HG03439 (cell line): ENCODE data around the gene GBF1.
"Not testable (repeated sequence)": the region's sequence is repeated elsewhere in the genome, so short reads cannot be mapped to it uniquely, and the experiment has no call there.

ENCODE experiments used
- ATAC-seq: cut with Tn5 transposase; IDR thresholded peaks from one replicate; pipeline ENCODE4 v1.9.1; 2021; ENCODE audit warnings: mild to moderate bottlenecking, moderate library complexity; ENCODE audit not compliant: unreplicated experiment

The GBF1 gene

GRCh38 chr10:102233997-102234396 is 11.3 kb upstream of the GBF1 start:
- no peak for ATAC-seq

GRCh38 chr10:102234888-102235597 is 10.3 kb upstream of the GBF1 start:
- no peak for ATAC-seq

DNA sequence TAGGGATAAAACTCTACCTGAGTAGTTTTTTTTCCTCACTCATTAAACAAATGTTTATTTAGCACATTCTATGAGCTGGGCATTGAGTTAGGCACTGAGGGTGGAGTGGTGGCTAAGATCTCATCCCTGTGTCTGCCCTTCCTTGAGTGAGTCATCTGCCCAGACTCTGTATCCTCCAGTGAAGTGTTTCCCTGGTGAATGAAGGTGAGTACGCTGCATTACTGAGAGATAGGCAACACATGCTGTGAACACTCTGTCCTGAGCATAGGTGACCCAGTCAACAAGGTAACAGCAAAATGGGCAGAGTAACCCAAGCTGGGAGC is 9.8 kb upstream of the GBF1 start:
- no peak for ATAC-seq

DNA sequence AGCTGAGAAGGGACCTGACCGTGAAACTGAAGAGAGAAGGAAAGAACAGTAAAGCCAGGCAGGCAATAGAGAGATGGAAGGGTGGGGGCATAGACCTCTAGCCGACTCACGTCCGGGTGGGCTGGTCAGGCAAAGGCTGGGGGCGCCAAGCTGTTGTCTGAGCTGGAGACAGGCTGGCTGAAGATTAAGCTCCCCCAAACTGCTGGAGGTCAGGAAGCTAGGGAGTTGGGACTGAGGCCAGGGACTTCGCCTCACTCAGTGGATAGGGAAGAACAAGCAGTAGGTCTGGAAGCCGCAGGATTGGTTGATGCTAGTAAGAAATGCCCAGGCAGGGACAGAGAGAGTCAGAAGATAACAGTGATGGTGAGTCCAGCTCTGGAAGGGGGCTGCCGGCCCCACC is 9.3 kb upstream of the GBF1 start:
- ATAC-seq, result no peak

- ATAC-seq, result no peak
These were observed 7.5 kb upstream of the GBF1 start for GRCh38 chr10:102237711-102238252.

- ATAC-seq, result no peak
These were observed 4.8 kb upstream of the GBF1 start for GRCh38 chr10:102240467-102241031.

- ATAC-seq, result no peak
These were observed 4.3 kb upstream of the GBF1 start for GRCh38 chr10:102241032-102241443.

DNA sequence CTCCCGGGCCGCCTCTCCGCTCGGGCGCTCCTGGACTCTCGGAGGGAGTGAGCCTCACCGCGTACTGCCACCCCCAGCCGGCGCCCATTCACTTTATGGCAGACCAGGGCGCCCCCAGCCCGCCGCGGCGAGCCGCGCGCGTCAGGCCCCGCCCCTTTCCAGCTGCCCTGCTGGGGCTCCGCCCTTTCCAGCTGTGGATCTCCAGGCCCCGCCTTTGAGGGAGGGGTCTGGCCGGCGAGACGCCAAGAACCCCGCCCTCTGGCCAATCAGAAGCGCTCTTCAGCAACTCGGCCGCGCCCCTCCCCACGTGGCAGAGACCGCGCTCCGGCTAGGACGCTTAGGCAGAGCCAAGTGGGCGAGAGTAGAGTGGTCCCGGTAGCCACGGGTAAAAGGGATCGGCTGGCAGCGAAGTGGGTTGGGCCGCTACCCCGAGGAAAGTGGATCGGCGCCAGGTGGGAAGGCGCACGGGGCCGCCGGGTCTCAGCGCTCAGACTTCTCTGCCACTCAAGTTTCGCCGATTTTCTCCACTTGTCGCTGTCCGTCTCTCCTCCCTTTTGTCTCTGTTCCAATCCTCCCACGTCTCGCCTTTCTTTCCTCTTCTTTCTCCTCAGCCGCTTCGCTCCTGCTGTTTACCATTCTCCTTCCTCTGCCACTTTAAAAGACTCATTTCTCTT is 3.8 kb upstream of the GBF1 start, which contains the start of gene PITX3:
TSS of gene PITX3 (minus strand) at position 69 of the 674 bp plus-strand sequence. CDS start 9,432 bp downstream, outside the sequence.
- ATAC-seq, result peak; percentile 35

- ATAC-seq, result no peak
These were observed 3.2 kb upstream of the GBF1 start for GRCh38 chr10:102242118-102242485.

DNA sequence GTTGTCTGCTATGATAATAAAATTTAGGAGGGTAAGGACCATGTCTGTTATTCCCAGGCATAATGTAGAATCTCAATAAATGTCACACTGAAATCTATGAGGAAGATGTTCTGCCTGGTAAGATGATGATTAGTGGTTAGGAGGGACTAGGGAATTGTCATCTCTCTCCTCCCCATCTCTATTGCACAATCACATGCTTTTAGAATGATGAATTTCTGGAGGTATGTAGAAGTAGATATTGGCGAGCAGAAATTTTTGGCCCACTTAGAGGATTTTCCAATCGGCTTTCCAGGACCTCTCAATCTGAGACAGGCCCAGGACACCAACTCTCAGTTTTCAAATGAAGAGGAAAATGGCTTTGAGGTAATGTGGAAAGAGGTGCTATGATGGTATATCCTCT is 2.0 kb upstream of the GBF1 start:
- ATAC-seq, result no peak

DNA sequence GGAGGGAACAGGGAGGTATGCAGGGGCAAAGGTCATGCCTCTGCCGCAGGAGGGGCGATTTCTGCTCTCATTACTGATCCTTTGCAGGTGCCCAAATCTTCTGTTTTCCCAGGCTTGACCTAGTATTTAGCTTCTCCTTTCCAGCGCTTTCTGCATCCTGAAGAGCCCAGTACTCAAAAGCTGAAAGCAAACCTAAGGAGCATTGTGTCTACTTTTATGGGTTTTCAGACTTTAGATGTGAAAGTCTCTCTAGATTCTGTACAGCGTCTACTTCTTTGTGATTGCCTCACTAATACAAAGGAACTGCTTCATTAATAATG is 560 bp downstream of the GBF1 start:
- ATAC-seq, result peak; percentile 4

- no peak for ATAC-seq
These were observed 929 bp downstream of the GBF1 start for GRCh38 chr10:102246261-102246660.

DNA sequence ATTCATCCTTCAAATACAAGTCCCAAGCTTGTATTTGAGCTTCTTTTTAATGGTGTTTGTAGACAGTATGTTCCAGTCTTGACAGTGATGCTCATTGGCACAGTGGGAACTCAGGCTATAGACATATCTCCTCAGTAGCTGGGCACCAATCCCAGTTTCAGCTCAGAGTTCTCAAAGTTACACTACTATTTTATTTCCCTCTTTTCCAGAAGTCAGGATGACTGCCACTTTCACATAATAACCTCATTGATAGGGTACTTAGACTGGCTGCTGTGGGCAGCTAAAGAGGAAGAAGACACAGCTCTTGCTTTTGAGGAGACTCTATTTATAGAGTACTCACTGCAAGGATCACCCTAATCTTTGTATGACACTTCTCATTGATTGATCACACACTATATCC is 2.4 kb downstream of the GBF1 start:
- ATAC-seq, result no peak

DNA sequence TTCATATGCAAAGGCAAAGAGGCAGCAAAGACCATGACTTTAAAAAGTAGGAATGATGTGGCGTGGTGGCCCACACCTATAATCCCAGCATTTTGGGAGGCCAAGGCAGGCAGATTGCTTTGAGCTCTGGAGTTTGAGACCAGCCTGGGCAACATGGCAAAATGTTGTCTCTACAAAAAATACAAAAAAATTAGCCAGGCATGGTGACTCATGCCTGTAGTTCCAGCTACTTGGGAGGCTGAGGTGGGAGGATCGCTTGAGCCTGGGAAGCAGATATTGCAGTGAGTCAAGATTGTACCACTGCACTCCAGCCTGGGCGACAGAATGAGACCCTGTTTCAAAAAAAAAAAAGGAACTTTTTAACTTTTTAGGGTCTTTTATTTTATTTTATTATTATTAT is 7.2 kb downstream of the GBF1 start:
- ATAC-seq, result not testable (repeated sequence)

- no peak for ATAC-seq
These were observed 9.1 kb downstream of the GBF1 start for GRCh38 chr10:102254426-102254825.

- ATAC-seq, result no peak
These were observed 10.1 kb downstream of the GBF1 start for GRCh38 chr10:102255404-102255803.

- no peak for ATAC-seq
These were observed 15.9 kb downstream of the GBF1 start for GRCh38 chr10:102261196-102261595.

DNA sequence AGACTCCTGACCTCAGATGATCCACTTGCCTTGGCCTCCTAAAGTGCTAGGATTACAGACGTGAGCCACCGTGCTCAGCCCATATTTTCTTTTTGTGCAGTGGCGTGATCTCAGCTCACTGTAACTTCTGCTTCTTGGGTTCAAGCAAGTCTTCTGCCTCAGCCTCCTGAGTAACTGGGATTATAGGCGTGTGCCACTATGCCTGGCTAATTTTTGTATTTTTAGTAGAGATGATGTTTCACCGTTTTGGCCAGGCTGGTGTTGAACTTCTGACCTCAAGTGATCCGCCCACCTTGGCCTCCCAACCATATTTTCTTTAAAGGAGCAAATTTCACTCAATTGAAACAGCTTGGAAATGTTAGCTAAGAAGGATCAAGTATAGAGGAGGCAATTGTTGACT is 16.5 kb downstream of the GBF1 start:
- no peak for ATAC-seq

GRCh38 chr10:102262744-102263370 is 17.5 kb downstream of the GBF1 start:
- ATAC-seq, result no peak

DNA sequence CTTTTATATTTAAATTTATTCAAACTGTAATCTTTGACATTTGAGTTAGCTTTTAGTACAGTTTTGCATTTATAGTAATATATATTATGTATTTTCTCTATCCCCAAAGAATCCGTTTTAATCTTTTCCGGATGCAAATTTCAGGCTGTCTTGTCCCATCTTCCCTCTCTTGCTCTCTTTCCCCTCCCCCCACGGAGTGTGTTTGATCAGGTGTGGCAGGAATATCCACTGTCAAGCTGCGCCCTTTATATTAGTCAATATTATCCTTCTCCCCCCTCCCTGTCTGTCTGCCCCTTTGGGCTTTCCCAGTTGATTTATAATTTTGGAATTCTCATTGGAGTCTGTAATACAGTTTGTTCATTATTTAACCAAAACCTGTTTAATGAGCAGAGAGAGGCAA is 19.0 kb downstream of the GBF1 start:
- no peak for ATAC-seq

- ATAC-seq, result no peak
These were observed 21.3 kb downstream of the GBF1 start for GRCh38 chr10:102266670-102267069.

DNA sequence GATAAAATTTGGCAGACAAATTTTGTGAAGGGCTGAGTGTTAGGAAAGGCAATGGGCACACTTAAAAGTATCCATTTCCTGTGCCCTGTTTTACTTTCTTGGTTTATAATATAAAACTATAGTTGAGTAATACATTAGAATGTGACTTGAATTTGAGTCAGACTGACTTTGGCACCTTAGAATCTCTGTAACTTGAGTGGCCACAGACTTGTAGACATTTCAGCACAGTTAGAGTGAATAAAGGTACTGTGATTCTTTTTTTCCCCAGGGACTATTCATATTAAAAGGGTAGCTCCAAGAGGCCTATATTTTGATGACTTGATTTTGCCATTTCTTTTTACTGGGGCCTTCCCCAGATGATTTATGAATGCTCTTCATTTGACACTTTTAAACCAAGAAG is 22.4 kb downstream of the GBF1 start:
- ATAC-seq, result no peak
